HCT116 (cell line): ENCODE results near the gene RBPMS2. TPM values are rescaled to one million over a fixed set of nuclear protein-coding genes. Genes with fewer than 3 reads are reported as not detected.

Experiments used
- ATAC-seq: fragments of 200-7000 bp; cut with Tn5 transposase; 2 replicates; pipeline ENCODE4 v1.9.1; 2020; ENCODE audit warnings: mild to moderate bottlenecking, moderate library complexity
- BruUV-seq: library from RNA; stranded (reverse); fragments of 400-500 nt; replicated peaks from 2 replicates; lab custom pipeline; 2021; lab: Mats Ljungman, UMichigan
- CTCF ChIA-PET: fragments of 300-600 bp; sonication (Branson Sonifier 250); formaldehyde crosslinking; loops from one replicate; lab custom pipeline; 2021; ENCODE audit warnings: antibody characterized with exemption; lab: Charles Lee
- POLR2A ChIA-PET: fragments of 300-600, 350-600 bp; sonication (Branson Sonifier 250); formaldehyde crosslinking; loops from one replicate; lab custom pipeline; 2021; ENCODE audit warnings: antibody characterized with exemption; lab: Charles Lee
- RAD21 ChIA-PET, 2 experiments: fragments of 300-600 bp; sonication (Branson Sonifier 250); formaldehyde crosslinking; loops; one replicate each; lab custom pipeline; 2023; ENCODE audit warnings: low total read pairs in 2 of 2; ENCODE audit not compliant: uncharacterized antibody in 2 of 2, unreplicated experiment in 2 of 2, low non-redundant PET in 1 of 2; lab: Charles Lee
- DNase-seq: peaks from one replicate; pipeline ENCODE4 v3.0.0-alpha.2; 2010; ENCODE audit warnings: low read depth, low spot score
- H2AFZ ChIP-seq: fragments of 200-600 bp; shearing (Covaris generic), sonication (generic); 2 replicates; pipeline ENCODE4 v1.6.1; 2017; ENCODE audit warnings: low read depth, mixed run types, mixed read lengths, antibody characterized with exemption, low read length; ENCODE audit not compliant: poor library complexity, severe bottlenecking
- H3K27ac ChIP-seq: 2 replicates; pipeline ENCODE4 v1.5.1; 2012; ENCODE audit warnings: low read depth, low read length
- H3K27me3 ChIP-seq: fragments of 200-600 bp; sonication (generic); 2 replicates; pipeline ENCODE4 v1.6.1; 2016; ENCODE audit warnings: mixed run types, low read length, mixed read lengths; ENCODE audit not compliant: insufficient read depth
- H3K36me3 ChIP-seq, 2 experiments: fragments of 200-500 bp in 1 of 2; fragments of 200-600 bp in 1 of 2; sonication (Bioruptor generic) in 1 of 2; sonication (generic) in 1 of 2; 2 replicates each; pipeline versions ENCODE4 v1.5.1 to v1.6.1; 2014 to 2016; ENCODE audit warnings: low read length in 2 of 2, inconsistent platforms in 1 of 2, mixed read lengths in 1 of 2, mixed run types in 1 of 2; ENCODE audit not compliant: insufficient read depth in 2 of 2, control insufficient read depth in 1 of 2
- H3K4me1 ChIP-seq, 2 experiments: fragments of 200-600 bp in 1 of 2; sonication (generic) in 1 of 2; 2 replicates each; pipeline versions ENCODE4 v1.5.1 to v1.6.1; 2012 to 2017; ENCODE audit warnings: low read length in 2 of 2, inconsistent platforms in 1 of 2, mild to moderate bottlenecking in 1 of 2, mixed read lengths in 1 of 2, mixed run types in 1 of 2, moderate library complexity in 1 of 2; ENCODE audit not compliant: insufficient read depth in 2 of 2, control insufficient read depth in 1 of 2
- H3K4me2 ChIP-seq: fragments of 200-600 bp; sonication (generic); 2 replicates; pipeline ENCODE4 v1.6.1; 2017; ENCODE audit warnings: mixed run types, low read length, mixed read lengths
- H3K4me3 ChIP-seq, 2 experiments: fragments of 200-600 bp in 1 of 2; sonication (generic) in 1 of 2; replicated peaks in 1 of 2; 2 replicates each; pipeline ENCODE4 v1.5.1; 2011 to 2016; ENCODE audit warnings: low read length in 2 of 2, control low read depth in 1 of 2, low read depth in 1 of 2, mild to moderate bottlenecking in 1 of 2, mixed read lengths in 1 of 2, mixed run types in 1 of 2
- H3K79me2 ChIP-seq: fragments of 200-600 bp; sonication (generic); 2 replicates; pipeline ENCODE4 v1.6.1; 2017; ENCODE audit warnings: mild to moderate bottlenecking, mixed run types, low read length, moderate library complexity, mixed read lengths; ENCODE audit not compliant: insufficient read depth
- H3K9ac ChIP-seq: fragments of 200-600 bp; sonication (generic); 2 replicates; pipeline ENCODE4 v1.6.1; 2016; ENCODE audit warnings: low read length, mixed read lengths
- H3K9me2 ChIP-seq: fragments of 200-600 bp; sonication (generic), shearing (Covaris generic); 2 replicates; pipeline ENCODE4 v1.6.1; 2017; ENCODE audit warnings: mixed run types, mild to moderate bottlenecking, moderate library complexity; ENCODE audit not compliant: insufficient read depth
- H3K9me3 ChIP-seq, 2 experiments: fragments of 200-500 bp in 1 of 2; fragments of 200-600 bp in 1 of 2; sonication (Bioruptor generic) in 1 of 2; sonication (generic) in 1 of 2; 2 replicates each; pipeline ENCODE4 v1.6.1; 2014 to 2017; ENCODE audit warnings: low read length in 2 of 2, mixed read lengths in 2 of 2, inconsistent platforms in 1 of 2, low read depth in 1 of 2, mild to moderate bottlenecking in 1 of 2, mixed run types in 1 of 2, moderate library complexity in 1 of 2; ENCODE audit not compliant: control insufficient read depth in 1 of 2, insufficient read depth in 1 of 2
- H4K20me1 ChIP-seq: fragments of 200-600 bp; sonication (generic), shearing (Covaris generic); 2 replicates; pipeline ENCODE4 v1.6.1; 2017; ENCODE audit warnings: mixed run types, mild to moderate bottlenecking, moderate library complexity; ENCODE audit not compliant: insufficient read depth
- EGR1 ChIP-seq: IDR thresholded peaks from 2 replicates; pipeline ENCODE4 v1.6.1; 2012; ENCODE audit warnings: low read depth
- ELF1 ChIP-seq: IDR thresholded peaks from 2 replicates; pipeline ENCODE4 v1.6.1; 2012; ENCODE audit warnings: low read depth, borderline replicate concordance
- EZH2 ChIP-seq: fragments of 200-600 bp; sonication (generic); IDR thresholded peaks from 2 replicates; pipeline ENCODE4 v1.6.1; 2017; ENCODE audit warnings: antibody characterized with exemption, mixed run types
- EZH2phosphoT487 ChIP-seq: fragments of 200-600 bp; IDR thresholded peaks from 2 replicates; pipeline ENCODE4 v1.6.1; 2018; ENCODE audit warnings: antibody characterized with exemption, borderline replicate concordance
- FOSL1 ChIP-seq: IDR thresholded peaks from 2 replicates; pipeline ENCODE4 v1.6.1; 2012; ENCODE audit warnings: low read depth
- JUND ChIP-seq: IDR thresholded peaks from 2 replicates; pipeline ENCODE4 v1.6.1; 2012
- POLR2A ChIP-seq: IDR thresholded peaks from 2 replicates; pipeline ENCODE4 v1.7.0; 2011; ENCODE audit warnings: borderline replicate concordance; ENCODE audit not compliant: insufficient read depth, insufficient read length; ENCODE audit errors: extremely low read depth
- POLR2AphosphoS5 ChIP-seq: IDR thresholded peaks from 2 replicates; pipeline ENCODE4 v1.6.1; 2011; ENCODE audit warnings: mild to moderate bottlenecking, low read depth, low read length, moderate library complexity
- SIN3A ChIP-seq: IDR thresholded peaks from 2 replicates; pipeline ENCODE4 v1.6.1; 2012; ENCODE audit warnings: low read depth
- SRF ChIP-seq: IDR thresholded peaks from 2 replicates; pipeline ENCODE4 v1.6.1; 2012; ENCODE audit warnings: low read depth
- TCF7L2 ChIP-seq: IDR thresholded peaks from 2 replicates; pipeline ENCODE4 v1.7.0; 2011; ENCODE audit warnings: borderline replicate concordance, inconsistent platforms; ENCODE audit not compliant: insufficient read depth, insufficient read length; ENCODE audit errors: extremely low read depth
- ZFX ChIP-seq: fragments of 450-650 bp; IDR thresholded peaks from 2 replicates; pipeline ENCODE4 v1.6.1; 2017
- ZNF274 ChIP-seq: fragments of 200-500 bp; sonication (Bioruptor generic); IDR thresholded peaks from 2 replicates; pipeline ENCODE4 v1.6.1; 2014; ENCODE audit warnings: mild to moderate bottlenecking, low read depth, low read length, inconsistent platforms
- intact Hi-C: fragments of 100-400 bp; cut with micrococcal nuclease; formaldehyde crosslinking; loops from 2 replicates; pipeline ENCODE4 v1.10.0; 2022
- total RNA-seq: library from RNA; stranded (reverse); gene quantifications from one replicate; pipeline ENCODE4 v1.2.1, GENCODE V29; 2021; ENCODE audit not compliant: unreplicated experiment
- TF ChIP-seq, protein P1 (sequence below): IDR thresholded peaks from 2 replicates; pipeline ENCODE4 v1.6.1; 2011; ENCODE audit warnings: mild to moderate bottlenecking, low read length, moderate library complexity; ENCODE audit not compliant: insufficient replicate concordance; ENCODE audit errors: extremely low read depth
- TF ChIP-seq, protein P2 (sequence below), 3 experiments: fragments of 200-600 bp in 1 of 3; sonication (generic) in 1 of 3; IDR thresholded peaks in 2 of 3; conservative IDR thresholded peaks in 1 of 3; 2 replicates each; pipeline ENCODE4 v1.5.1; 2012 to 2017; ENCODE audit warnings: low read depth in 2 of 3, low read length in 2 of 3, antibody characterized with exemption in 1 of 3, borderline replicate concordance in 1 of 3, control low read depth in 1 of 3, mild to moderate bottlenecking in 1 of 3, mixed read lengths in 1 of 3, mixed run types in 1 of 3, moderate library complexity in 1 of 3; ENCODE audit not compliant: insufficient read depth in 1 of 3

RBPMS2 gene
- total RNA-seq, 1 experiment from 2014 or later = 11.6 TPM

DNA sequence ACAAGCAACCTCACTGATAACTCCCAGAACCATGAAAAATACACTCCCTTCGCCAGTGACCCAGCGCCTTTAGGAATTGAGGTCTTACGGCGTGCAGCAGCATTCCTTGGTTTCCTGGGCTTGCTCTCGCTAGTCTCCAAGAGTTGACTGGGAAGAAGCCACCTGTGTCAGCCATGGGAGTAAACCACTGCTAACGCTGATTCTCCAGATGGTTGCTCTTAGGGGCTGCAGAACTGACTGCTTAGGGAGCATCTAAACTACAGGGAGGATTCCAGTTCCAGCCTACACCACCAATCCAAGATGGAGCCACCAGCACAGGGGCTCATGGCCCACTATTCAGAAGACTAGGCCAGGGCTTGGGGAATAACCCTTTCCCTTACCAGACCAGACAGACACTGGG lies 2.4 kb downstream of the RBPMS2 start:
- H3K4me3 ChIP-seq = no peak overlapping the region
- no peaks in the 10 kb centered on the region for H3K9me3 ChIP-seq
- no peak overlapping the region for H2AFZ ChIP-seq
- POLR2A ChIA-PET = no interaction called here
- no peak for DNase-seq
- TF ChIP-seq, protein P1, sequence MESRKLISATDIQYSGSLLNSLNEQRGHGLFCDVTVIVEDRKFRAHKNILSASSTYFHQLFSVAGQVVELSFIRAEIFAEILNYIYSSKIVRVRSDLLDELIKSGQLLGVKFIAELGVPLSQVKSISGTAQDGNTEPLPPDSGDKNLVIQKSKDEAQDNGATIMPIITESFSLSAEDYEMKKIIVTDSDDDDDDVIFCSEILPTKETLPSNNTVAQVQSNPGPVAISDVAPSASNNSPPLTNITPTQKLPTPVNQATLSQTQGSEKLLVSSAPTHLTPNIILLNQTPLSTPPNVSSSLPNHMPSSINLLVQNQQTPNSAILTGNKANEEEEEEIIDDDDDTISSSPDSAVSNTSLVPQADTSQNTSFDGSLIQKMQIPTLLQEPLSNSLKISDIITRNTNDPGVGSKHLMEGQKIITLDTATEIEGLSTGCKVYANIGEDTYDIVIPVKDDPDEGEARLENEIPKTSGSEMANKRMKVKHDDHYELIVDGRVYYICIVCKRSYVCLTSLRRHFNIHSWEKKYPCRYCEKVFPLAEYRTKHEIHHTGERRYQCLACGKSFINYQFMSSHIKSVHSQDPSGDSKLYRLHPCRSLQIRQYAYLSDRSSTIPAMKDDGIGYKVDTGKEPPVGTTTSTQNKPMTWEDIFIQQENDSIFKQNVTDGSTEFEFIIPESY = no peak
- TF ChIP-seq EZH2phosphoT487 (no peak), ZFX (no peak), ZNF274 (no peak)
- TF ChIP-seq, all 23 proteins: peak for 0
- no TSS peak for BruUV-seq
- ChIA-PET CTCF (no interaction called here), RAD21 (no interaction called here)
- H3K9me2 ChIP-seq = no peaks in the 10 kb centered on the region
- H3K27me3 ChIP-seq = no peaks in the 10 kb centered on the region
- no peaks in the 10 kb centered on the region for H3K36me3 ChIP-seq
- intact Hi-C loops = no loop called here
- no peak overlapping the region for H3K27ac ChIP-seq
- H4K20me1 ChIP-seq = no peaks in the 10 kb centered on the region
- no peak for ATAC-seq
- no peaks in the 10 kb centered on the region for H3K79me2 ChIP-seq
- H3K4me1 ChIP-seq = peaks cover 2 to 40% of the 10 kb centered on the region in 2 experiments; a peak in 3 of 4 replicates
- H3K4me2 ChIP-seq = peak overlapping the region; percentile 18
- no peak overlapping the region for H3K9ac ChIP-seq

GRCh38 chr15:64772488-64772887 lies 2.9 kb downstream of the RBPMS2 start:
- Histone ChIP-seq H3K9ac (no peak overlapping the region), H3K27ac (no peak overlapping the region), H4K20me1 (no peaks in the 10 kb centered on the region), H3K9me3 (no peaks in the 10 kb centered on the region), H3K27me3 (no peaks in the 10 kb centered on the region), H3K4me1 (peaks cover 2 to 45% of the 10 kb centered on the region in 2 experiments; a peak in 3 of 4 replicates), H2AFZ (no peak overlapping the region), H3K9me2 (no peaks in the 10 kb centered on the region), H3K79me2 (no peaks in the 10 kb centered on the region), H3K36me3 (no peaks in the 10 kb centered on the region), H3K4me3 (no peak overlapping the region), H3K4me2 (peak overlapping the region; percentile 18)
- ChIA-PET CTCF (no interaction called here), RAD21 (no interaction called here), POLR2A (no interaction called here)
- DNase-seq = no peak
- ATAC-seq = no peak
- no TSS peak for BruUV-seq
- intact Hi-C loops = no loop called here
- TF ChIP-seq FOSL1 = no peak
- TF ChIP-seq EZH2phosphoT487 = no peak
- no peak for TF ChIP-seq ZFX
- TF ChIP-seq EGR1 = no peak
- TF ChIP-seq EZH2 = no peak
- TF ChIP-seq SRF = no peak
- no peak for TF ChIP-seq POLR2A
- TF ChIP-seq, protein P2, sequence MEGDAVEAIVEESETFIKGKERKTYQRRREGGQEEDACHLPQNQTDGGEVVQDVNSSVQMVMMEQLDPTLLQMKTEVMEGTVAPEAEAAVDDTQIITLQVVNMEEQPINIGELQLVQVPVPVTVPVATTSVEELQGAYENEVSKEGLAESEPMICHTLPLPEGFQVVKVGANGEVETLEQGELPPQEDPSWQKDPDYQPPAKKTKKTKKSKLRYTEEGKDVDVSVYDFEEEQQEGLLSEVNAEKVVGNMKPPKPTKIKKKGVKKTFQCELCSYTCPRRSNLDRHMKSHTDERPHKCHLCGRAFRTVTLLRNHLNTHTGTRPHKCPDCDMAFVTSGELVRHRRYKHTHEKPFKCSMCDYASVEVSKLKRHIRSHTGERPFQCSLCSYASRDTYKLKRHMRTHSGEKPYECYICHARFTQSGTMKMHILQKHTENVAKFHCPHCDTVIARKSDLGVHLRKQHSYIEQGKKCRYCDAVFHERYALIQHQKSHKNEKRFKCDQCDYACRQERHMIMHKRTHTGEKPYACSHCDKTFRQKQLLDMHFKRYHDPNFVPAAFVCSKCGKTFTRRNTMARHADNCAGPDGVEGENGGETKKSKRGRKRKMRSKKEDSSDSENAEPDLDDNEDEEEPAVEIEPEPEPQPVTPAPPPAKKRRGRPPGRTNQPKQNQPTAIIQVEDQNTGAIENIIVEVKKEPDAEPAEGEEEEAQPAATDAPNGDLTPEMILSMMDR (IDR thresholded peaks at IDR 0.05 in 2 of 3, conservative IDR thresholded peaks at IDR 0.05 in 1 of 3; ENCODE audit: borderline replicate concordance in 1 of 3, insufficient read depth in 1 of 3, low read depth in 2 of 3, low read length in 2 of 3) = no peak
- no peak for TF ChIP-seq SIN3A
- TF ChIP-seq, protein P1 = no peak
- TF ChIP-seq ELF1 = no peak
- TF ChIP-seq JUND = no peak
- TF ChIP-seq POLR2AphosphoS5 = no peak
- TF ChIP-seq TCF7L2 = no peak
